Large intestine (tissue), 12 donors: ENCODE data around the gene KANTR. TPM values are rescaled to one million over a fixed set of nuclear protein-coding genes. Genes with fewer than 3 reads are reported as not detected.
A peak's percentile ranks its signal among the peaks of the same experiment; 100 is the strongest.

ENCODE experiments used
- DNase-seq, 2 donors: peaks; one replicate each; pipeline versions ENCODE4 v3.0.0 to v3.0.0-alpha.2; 2013
- H3K27ac ChIP-seq: one replicate; pipeline ENCODE4 v1.5.1; 2013; ENCODE audit warnings: low read length
- H3K27me3 ChIP-seq: 2 replicates; pipeline ENCODE4 v1.6.1; 2013; ENCODE audit warnings: low read length; ENCODE audit not compliant: control insufficient read depth, insufficient read depth
- H3K36me3 ChIP-seq: 2 replicates; pipeline ENCODE4 v1.6.1; 2013; ENCODE audit warnings: low read length; ENCODE audit not compliant: control insufficient read depth, insufficient read depth
- H3K4me1 ChIP-seq: one replicate; pipeline ENCODE4 v1.6.1; 2013; ENCODE audit warnings: low read length; ENCODE audit not compliant: control insufficient read depth, insufficient read depth
- H3K4me3 ChIP-seq: one replicate; pipeline ENCODE4 v1.5.1; 2013; ENCODE audit warnings: low read length
- H3K9me3 ChIP-seq: one replicate; pipeline ENCODE4 v1.6.1; 2013; ENCODE audit warnings: mild to moderate bottlenecking, low read depth, low read length, moderate library complexity; ENCODE audit not compliant: control insufficient read depth
- WGBS: methylation state at CpG from one replicate; pipeline ENCODE4 v1.1.5; 2013; ENCODE audit warnings: low lambda C conversion rate; ENCODE audit not compliant: insufficient coverage; 5-methylcytosine and 5-hydroxymethylcytosine counted together
- long read RNA-seq, 11 donors: transcript quantifications; one replicate each; lab custom pipeline, GENCODE V29; 2026
- polyA plus RNA-seq: library from polyadenylated mRNA; unstranded; fragments of 120-200 nt; gene quantifications from one replicate; pipeline ENCODE4 v1.2.1, GENCODE V29; 2013

KANTR gene, protein sequence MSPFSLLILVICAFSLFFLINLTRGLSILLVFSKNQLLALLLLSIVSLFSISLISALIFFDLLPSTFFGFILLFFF
- 15.3 TPM for polyA plus RNA-seq
- long read RNA-seq, donor 1, partial matches to known transcripts: 7 of 7 reads
- long read RNA-seq, donor 1, other reads (novel, unspliced or antisense): 0 of 7 reads
- long read RNA-seq, donor 2: 0 reads
- long read RNA-seq, donor 3, full-length matches to known transcripts: 1 of 1 reads
- long read RNA-seq, donor 3, partial matches to known transcripts: 0 of 1 reads
- long read RNA-seq, donor 3, other reads (novel, unspliced or antisense): 0 of 1 reads
- long read RNA-seq, donor 4: 0 reads
- long read RNA-seq, donor 5: 0 reads
- long read RNA-seq, donor 6, partial matches to known transcripts: 6 of 6 reads
- long read RNA-seq, donor 6, other reads (novel, unspliced or antisense): 0 of 6 reads
- long read RNA-seq, donor 7: 0 reads
- long read RNA-seq, donor 8: 0 reads
- long read RNA-seq, donor 9: 0 reads
- long read RNA-seq, donor 10: 0 reads
- long read RNA-seq, donor 11: 0 reads

DNA sequence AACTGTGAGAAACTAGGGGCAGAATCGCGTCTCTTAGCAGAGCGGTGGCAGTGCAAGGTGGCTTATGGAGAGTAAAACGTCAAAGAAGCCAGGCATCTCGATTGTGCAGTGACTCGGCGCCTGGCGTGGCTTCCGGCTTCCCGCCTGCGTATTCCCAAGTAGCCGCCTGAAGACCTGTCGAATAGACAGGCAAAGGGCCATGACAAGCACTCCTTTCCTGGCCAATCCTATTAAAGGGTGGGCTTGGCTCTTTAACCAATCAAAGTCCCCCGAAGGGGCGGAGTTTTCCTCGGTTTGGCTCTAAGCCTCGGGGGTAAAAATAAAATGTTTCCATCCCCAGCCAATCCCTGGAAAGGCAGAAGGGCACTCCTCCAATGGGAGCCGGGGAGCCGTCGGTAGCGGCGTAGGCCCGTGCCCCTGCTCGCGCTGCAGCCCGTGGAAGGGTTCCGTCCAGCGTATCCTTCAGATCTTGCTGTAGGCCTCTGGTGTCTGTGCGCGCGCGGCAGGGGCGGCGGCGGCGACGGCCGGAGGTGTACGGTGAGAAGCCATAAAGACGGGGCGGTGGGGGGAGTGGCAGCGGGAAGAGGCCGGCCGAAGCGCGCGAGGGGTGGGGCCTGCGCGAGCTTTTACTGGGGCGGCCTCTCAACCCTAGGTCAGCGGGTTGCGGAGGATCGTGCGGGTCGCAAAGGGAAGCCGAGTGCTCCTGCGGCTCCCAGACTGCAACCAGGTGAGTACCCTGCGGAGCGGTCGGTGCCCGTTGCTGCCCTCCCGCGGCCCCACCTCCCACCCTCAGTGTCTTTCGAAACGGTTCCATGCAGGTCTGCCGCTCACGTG lies at the start of gene KANTR:
TSS of gene KANTR (plus strand) at position 395 of the 834 bp plus-strand sequence. CDS start 30,131 bp downstream, outside the sequence.
- DNase-seq: peak; percentile 87 to 95
- WGBS: no CpG with 5 or more reads among the region's 67 CpGs
- Histone ChIP-seq H3K4me1 (no peaks in the 10 kb centered on the region), H3K9me3 (no peaks in the 10 kb centered on the region), H3K27me3 (no peaks in the 10 kb centered on the region), H3K27ac (peak within 1 kb of the TSS; percentile 89), H3K36me3 (no peaks in the 10 kb centered on the region), H3K4me3 (peak within 1 kb of the TSS; percentile 79)

DNA sequence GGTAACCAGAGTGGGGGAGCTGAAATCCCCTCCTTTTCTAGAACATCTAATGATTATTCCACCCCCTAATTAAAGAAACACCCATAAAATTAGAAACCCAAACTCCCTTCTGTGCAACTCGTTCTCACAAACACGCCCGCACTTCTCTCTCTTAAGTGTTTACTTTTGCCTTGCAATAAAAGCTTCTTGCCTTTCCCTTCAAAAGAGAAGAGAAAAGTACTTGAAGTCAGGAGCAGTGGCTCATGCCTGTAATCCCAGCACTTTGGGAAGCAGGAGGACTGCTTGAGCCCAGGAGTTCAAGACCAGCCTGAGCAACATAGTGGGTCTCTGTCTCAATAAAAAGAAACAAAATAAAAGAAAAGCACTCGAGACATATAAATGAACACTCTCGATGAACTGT lies 48.9 kb upstream of the KANTR start:
- Histone ChIP-seq H3K36me3 (no peaks in the 10 kb centered on the region), H3K27ac (no peak overlapping the region), H3K4me1 (no peaks in the 10 kb centered on the region), H3K4me3 (no peak overlapping the region), H3K27me3 (no peaks in the 10 kb centered on the region), H3K9me3 (no peaks in the 10 kb centered on the region)
- no CpG with 5 or more reads among the region's 5 CpGs for WGBS
- no peak for DNase-seq

DNA sequence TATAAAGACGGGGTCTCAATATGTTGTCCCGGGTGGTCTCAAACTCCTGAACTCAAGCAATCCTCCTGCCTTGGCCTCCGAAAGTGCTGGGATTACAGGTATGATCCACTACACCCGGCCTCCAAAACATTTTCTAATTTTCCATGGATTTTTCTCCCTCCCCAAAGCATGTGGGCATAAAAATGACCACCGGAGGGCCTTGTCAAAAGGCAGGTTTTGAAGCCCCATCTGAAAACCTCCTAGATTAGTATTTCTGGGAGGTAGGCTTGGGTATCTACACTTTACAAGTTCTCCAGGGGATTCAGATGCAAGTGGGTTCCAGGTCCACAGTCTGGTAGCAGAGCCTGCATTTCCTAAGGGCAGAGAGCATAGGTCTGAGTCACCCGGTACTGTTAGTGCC lies 46.7 kb upstream of the KANTR start:
- no peak for DNase-seq
- WGBS: 60% methylated on average over 1 of the region's 6 CpGs

DNA sequence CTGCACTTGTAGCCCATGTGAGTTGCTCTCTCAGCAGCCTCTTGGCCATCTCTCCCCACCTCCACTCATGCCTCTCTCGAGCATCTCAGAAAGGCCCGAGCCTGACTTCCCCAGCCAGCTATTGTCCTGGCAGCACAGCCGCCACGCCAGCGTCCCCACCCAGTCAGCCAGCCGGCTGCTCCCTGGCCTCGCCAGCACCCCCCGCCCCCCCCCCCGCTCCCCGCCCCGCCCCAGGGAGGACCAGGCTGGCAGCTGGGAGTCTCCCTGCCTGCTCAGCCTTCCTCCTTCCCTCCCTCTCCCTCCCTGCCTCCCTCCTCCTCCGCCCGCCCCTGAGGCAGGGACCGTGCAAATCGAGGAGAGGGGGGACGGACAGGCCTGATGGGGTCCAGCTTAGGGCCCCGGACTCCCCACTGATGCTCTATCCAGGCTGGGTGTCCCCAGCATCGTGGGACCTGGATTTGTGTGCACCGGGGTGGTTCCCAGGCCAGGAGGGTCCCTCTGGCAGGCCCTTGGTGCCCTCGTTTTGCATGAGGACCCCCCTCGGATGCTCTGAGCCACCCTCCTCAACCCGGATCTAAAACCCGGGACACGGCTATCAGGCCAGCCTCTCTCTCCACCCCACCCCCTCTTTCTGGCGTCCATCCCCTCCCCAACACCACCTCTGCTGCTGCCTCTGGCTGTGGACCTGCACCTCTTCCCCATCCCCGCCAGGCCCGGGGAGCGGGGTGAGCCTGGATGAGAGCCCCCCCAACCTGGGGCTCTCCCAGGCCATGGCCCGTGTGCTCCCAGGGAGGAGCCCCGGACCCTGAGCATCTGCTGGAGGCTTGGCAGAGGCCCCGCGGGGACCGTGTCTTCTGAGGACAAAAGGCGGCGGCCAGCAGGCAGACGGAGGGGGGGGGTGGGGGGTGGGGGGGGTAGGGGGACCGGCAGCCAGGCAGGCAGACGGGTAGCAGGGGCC lies 45.5 kb upstream of the KANTR start, which contains the start of gene GPR173:
TSS of gene GPR173 (plus strand) at position 621 of the 958 bp plus-strand sequence. CDS start 27,833 bp downstream, outside the sequence.
- peak in 1 of 2 donors; percentile 46 for DNase-seq
- H3K27ac ChIP-seq: no peak within 1 kb of the TSS

More for the DNA sequence above, 46.7 kb upstream of the KANTR start:
- Histone ChIP-seq H3K27ac (no peak overlapping the region), H3K4me3 (no peak overlapping the region), H3K27me3 (no peaks in the 10 kb centered on the region), H3K36me3 (no peaks in the 10 kb centered on the region), H3K4me1 (no peaks in the 10 kb centered on the region), H3K9me3 (no peaks in the 10 kb centered on the region)

DNA sequence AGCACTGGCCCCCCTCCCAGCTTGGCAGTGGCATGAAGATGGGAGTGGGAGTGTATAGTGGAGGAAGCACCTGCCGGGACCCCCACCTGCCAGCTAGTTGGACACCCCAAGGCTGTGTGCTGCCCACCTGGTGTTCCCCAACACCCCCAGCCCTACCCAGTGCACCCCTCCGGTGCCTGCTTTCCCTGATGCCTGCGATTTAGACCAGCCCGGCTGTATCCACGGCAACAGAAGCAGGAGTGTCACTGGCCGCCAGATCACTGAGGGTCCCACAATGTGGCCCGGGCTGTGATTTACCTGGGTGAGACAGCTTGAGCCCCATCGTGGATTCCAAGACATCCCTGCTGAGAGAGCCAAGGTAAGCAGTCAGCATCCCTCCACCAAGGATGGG lies 44.8 kb upstream of the KANTR start:
- Histone ChIP-seq H3K4me3 (peak overlapping the region; percentile 39), H3K27ac (no peak overlapping the region), H3K27me3 (no peaks in the 10 kb centered on the region), H3K9me3 (no peaks in the 10 kb centered on the region), H3K36me3 (no peaks in the 10 kb centered on the region), H3K4me1 (no peaks in the 10 kb centered on the region)
- WGBS: no CpG with 5 or more reads among the region's 8 CpGs
- DNase-seq: no peak

More for the DNA sequence above, 45.5 kb upstream of the KANTR start, which contains the start of gene GPR173:
- Histone ChIP-seq H3K4me3 (peak within 1 kb of the TSS; percentile 39), H3K27me3 (no peaks in the 10 kb centered on the region), H3K9me3 (no peaks in the 10 kb centered on the region), H3K4me1 (no peaks in the 10 kb centered on the region), H3K36me3 (no peaks in the 10 kb centered on the region)
- WGBS: no CpG with 5 or more reads among the region's 38 CpGs

DNA sequence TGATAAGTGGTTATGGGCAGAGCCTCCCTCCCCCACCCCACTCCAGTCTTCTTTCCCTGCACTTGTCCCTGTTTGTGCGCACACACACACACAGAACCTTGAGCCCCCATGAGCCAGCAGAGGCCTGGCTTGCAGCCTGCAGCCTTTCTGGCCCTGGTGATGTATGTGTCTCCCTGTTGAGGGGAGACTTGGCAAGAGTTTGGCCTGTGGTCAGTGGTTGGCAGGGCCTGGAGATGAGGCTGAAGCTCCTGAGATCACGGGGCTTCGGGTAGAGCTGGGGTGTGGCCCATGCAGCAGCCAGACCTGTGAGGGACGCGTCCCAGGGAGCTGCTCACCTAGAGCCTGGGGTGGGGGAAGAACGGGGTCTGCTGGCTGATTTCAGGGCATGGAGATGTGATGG lies 43.1 kb upstream of the KANTR start:
- H3K27me3 ChIP-seq: no peaks in the 10 kb centered on the region
- DNase-seq: no peak
- no peaks in the 10 kb centered on the region for H3K36me3 ChIP-seq
- no peak overlapping the region for H3K27ac ChIP-seq
- H3K4me1 ChIP-seq: no peaks in the 10 kb centered on the region
- no peaks in the 10 kb centered on the region for H3K9me3 ChIP-seq
- no peak overlapping the region for H3K4me3 ChIP-seq
- no CpG with 5 or more reads among the region's 6 CpGs for WGBS

DNA sequence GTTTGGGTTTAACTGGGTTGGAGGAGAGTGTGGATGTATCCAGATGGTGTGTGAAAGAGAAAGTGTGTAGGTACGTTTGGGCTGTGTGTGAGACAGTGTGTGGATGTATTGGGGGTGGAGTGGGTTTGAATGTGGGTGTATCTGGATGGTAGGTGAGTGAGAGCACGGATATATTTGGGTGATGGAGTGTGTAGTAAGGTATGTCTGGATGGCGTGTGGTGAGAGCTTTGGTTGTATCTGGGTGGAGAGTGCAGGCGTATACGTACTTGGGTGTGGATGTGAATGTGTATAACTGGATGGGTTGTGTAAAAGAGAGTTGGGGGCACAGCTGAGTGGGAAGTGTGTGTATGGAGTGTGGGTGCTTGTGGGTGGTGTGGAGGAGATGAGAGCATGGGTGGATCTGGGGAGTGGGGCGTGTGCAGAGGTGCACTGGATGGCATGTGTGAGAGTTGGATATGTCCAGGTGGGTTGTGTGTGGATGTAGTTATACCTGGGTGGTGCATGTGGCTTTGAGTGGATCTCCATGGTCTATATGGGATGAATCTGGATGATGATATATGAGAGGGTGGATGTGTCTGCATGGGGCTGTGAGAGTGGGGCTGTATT lies 38.6 kb upstream of the KANTR start:
- Histone ChIP-seq H3K9me3 (no peaks in the 10 kb centered on the region), H3K4me1 (no peaks in the 10 kb centered on the region), H3K36me3 (no peaks in the 10 kb centered on the region), H3K4me3 (no peak overlapping the region), H3K27ac (no peak overlapping the region), H3K27me3 (no peaks in the 10 kb centered on the region)
- DNase-seq: no peak
- WGBS: 100% methylated on average over 1 of the region's 6 CpGs

DNA sequence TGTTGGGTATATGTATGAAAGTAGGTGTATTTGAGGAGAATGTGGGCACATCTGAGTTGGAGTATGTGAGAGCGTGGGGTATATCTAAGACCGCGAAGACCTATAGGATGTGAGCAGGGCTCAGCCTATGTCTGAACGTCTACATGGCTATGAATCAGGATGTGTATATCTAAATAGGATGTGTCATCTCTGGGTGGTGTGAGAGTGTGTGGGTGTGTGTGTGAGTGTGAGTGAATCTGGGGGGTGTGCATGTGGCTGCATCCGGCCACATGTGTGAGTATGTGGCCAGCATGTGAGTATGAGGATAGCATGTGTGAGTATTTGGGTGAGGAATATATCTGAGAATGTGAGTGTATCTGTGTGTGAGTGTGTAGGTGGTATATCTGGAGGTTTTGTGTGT lies 37.6 kb upstream of the KANTR start:
- H3K4me3 ChIP-seq: no peak overlapping the region
- H3K9me3 ChIP-seq: no peaks in the 10 kb centered on the region
- no peak overlapping the region for H3K27ac ChIP-seq
- no peaks in the 10 kb centered on the region for H3K27me3 ChIP-seq
- H3K36me3 ChIP-seq: no peaks in the 10 kb centered on the region
- no peak for DNase-seq
- no CpG with 5 or more reads among the region's 5 CpGs for WGBS
- no peaks in the 10 kb centered on the region for H3K4me1 ChIP-seq

DNA sequence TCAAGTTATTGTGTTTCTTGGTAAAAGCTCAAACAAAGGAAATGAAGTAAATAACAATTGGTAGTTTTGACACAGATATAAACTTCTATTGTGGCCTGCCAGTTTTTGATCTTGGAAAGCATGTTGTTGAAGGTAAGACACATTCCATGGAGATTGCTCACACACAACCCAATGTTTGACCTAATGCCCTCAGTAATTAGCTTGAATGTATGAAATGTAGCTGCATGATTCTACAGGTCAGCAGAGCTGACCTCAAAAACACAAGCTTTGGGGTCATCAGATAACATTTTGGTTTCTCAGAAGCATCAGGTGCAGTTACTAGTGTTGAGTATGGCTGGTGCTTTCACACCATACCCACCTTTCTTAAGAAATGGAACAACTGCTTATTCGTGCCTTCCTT lies 28.8 kb upstream of the KANTR start:
- Histone ChIP-seq H3K27me3 (no peaks in the 10 kb centered on the region), H3K36me3 (no peaks in the 10 kb centered on the region), H3K4me1 (peaks cover 7% of the 10 kb centered on the region), H3K9me3 (no peaks in the 10 kb centered on the region), H3K4me3 (no peak overlapping the region), H3K27ac (no peak overlapping the region)
- 80% methylated on average over 1 of the region's 1 CpG for WGBS
- no peak for DNase-seq
